Right atrium auricular region (tissue), 2 donors: Measurements from ENCODE around the gene DUSP28. TPM values are rescaled to one million over a fixed set of nuclear protein-coding genes. Genes with fewer than 3 reads are reported as not detected.

Source experiments
- DNase-seq: peaks from one replicate; pipeline ENCODE4 v3.0.0-alpha.2; 2019; ENCODE audit warnings: low spot score
- H3K27ac ChIP-seq, 2 donors: fragments of 200-600 bp; sonication (generic); 1 replicate in 1 of 2; 2 replicates in 1 of 2; pipeline ENCODE4 v1.5.1; 2016 to 2019
- H3K27me3 ChIP-seq, 2 donors: fragments of 200-600 bp; sonication (generic); one replicate each; pipeline versions ENCODE4 v1.5.1 to v1.6.0; 2017 to 2019
- H3K36me3 ChIP-seq: fragments of 200-600 bp; sonication (generic); one replicate; pipeline ENCODE4 v1.5.1; 2016
- H3K4me1 ChIP-seq, 2 donors: fragments of 200-600 bp; sonication (generic); one replicate each; pipeline versions ENCODE4 v1.5.1 to v1.6.0; 2017 to 2019
- H3K4me3 ChIP-seq, 2 donors: fragments of 200-600 bp; sonication (generic); 1 replicate in 1 of 2; 2 replicates in 1 of 2; pipeline ENCODE4 v1.5.1; 2017 to 2019; ENCODE audit warnings: mild to moderate bottlenecking in 1 of 2, moderate library complexity in 1 of 2
- H3K9me3 ChIP-seq, 2 donors: fragments of 200-600 bp; sonication (generic); one replicate each; pipeline ENCODE4 v1.5.1; 2019
- total RNA-seq, 2 donors: library from RNA; depleted of rRNA; stranded (reverse); fragments of >200 nt; gene quantifications; one replicate each; pipeline ENCODE4 v1.1.0, GENCODE V29; 2016
- TF ChIP-seq, protein P1 (sequence below), 2 donors: fragments of 200-600 bp; sonication (generic); IDR thresholded peaks; one replicate each; pipeline ENCODE4 v1.5.1; 2019; ENCODE audit warnings: antibody characterized with exemption in 2 of 2

Gene DUSP28
- total RNA-seq, 2 donors from 2014 or later: 12.0 to 17.5 TPM

DNA sequence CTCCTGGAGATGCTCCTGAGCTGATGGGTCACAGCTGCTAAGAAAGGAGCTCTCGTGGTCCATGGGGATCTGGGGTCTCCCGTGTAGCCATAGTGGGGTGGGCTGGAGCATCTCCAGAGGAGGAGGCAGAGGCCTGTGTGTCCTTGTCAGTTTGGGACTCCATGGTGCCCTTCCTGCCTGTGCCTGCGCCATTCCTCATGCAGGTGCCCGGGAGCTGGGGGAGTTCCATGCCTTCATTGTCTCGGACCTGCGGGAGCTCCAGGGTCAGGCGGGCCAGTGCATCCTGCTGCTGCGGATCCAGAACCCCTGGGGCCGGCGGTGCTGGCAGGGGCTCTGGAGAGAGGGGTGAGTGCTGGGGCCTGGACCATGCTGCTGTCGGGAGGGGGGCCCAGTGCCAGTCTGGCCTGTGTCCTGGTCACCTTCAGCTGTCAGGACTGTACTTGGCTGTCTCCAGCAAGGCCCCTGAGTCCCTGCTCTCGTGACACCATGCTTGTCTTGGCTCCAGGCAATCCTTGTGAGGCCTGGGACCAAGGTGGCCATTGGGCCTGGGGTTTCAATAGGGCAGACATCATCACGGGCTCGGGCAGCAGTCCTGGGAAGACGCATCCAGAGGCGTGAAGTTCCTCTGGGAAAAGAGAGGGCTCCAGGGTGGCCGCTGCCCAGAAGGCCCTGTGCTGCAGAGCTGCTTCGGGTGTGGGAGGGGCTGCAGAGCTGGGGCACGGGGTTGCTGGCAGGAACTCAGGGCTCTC, 33.7 kb downstream of the DUSP28 start:
- DNase-seq: no peak
- no peaks in the 10 kb centered on the region for H3K27me3 ChIP-seq
- TF ChIP-seq, protein P1, sequence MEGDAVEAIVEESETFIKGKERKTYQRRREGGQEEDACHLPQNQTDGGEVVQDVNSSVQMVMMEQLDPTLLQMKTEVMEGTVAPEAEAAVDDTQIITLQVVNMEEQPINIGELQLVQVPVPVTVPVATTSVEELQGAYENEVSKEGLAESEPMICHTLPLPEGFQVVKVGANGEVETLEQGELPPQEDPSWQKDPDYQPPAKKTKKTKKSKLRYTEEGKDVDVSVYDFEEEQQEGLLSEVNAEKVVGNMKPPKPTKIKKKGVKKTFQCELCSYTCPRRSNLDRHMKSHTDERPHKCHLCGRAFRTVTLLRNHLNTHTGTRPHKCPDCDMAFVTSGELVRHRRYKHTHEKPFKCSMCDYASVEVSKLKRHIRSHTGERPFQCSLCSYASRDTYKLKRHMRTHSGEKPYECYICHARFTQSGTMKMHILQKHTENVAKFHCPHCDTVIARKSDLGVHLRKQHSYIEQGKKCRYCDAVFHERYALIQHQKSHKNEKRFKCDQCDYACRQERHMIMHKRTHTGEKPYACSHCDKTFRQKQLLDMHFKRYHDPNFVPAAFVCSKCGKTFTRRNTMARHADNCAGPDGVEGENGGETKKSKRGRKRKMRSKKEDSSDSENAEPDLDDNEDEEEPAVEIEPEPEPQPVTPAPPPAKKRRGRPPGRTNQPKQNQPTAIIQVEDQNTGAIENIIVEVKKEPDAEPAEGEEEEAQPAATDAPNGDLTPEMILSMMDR (IDR thresholded peaks at IDR 0.05): no peak
- H3K4me3 ChIP-seq: no peak overlapping the region
- peak overlapping the region; percentile 29 to 69 for H3K27ac ChIP-seq
- H3K36me3 ChIP-seq: peaks cover 23% of the 10 kb centered on the region
- peaks cover 0 to 49% of the 10 kb centered on the region in 2 donors for H3K4me1 ChIP-seq
- no peaks in the 10 kb centered on the region for H3K9me3 ChIP-seq

DNA sequence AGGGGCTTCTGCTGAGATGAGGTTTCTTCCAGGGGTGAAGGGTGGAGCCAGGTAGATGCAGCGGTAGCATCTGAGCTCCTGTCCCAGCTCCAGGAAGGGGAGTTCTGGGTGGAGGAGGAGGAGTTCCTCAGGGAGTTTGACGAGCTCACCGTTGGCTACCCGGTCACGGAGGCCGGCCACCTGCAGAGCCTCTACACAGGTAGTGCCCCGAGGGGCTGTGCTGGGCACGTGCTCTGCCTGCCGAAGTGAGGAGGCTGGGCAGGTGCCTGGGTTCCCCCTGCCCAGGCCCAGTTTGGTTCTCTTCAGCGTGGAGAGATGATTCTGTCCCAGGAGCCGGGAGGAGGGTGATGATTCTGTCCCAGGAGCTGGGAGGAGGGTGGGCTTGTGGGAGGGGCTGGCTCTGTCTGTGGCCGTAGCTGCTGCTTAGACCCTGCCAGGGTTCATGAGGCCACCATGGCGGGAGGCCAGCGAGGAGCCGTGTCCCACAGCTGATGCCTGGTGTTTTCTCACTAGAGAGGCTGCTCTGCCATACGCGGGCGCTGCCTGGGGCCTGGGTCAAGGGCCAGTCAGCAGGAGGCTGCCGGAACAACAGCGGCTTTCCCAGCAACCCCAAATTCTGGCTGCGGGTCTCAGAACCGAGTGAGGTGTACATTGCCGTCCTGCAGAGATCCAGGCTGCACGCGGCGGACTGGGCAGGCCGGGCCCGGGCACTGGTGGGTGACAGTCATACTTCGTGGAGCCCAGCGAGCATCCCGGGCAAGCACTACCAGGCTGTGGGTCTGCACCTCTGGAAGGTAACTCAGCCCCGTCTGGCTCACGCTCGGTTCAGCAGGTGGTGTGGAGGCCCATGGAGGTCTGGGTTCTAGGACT, 34.6 kb downstream of the DUSP28 start:
- DNase-seq: no peak
- Histone ChIP-seq H3K27ac (peak overlapping the region; percentile 29 to 69), H3K27me3 (no peaks in the 10 kb centered on the region), H3K4me3 (no peak overlapping the region), H3K4me1 (peaks cover 0 to 48% of the 10 kb centered on the region in 2 donors), H3K9me3 (no peaks in the 10 kb centered on the region), H3K36me3 (peaks cover 27% of the 10 kb centered on the region)
- TF ChIP-seq, protein P1 (IDR thresholded peaks at IDR 0.05): no peak

DNA sequence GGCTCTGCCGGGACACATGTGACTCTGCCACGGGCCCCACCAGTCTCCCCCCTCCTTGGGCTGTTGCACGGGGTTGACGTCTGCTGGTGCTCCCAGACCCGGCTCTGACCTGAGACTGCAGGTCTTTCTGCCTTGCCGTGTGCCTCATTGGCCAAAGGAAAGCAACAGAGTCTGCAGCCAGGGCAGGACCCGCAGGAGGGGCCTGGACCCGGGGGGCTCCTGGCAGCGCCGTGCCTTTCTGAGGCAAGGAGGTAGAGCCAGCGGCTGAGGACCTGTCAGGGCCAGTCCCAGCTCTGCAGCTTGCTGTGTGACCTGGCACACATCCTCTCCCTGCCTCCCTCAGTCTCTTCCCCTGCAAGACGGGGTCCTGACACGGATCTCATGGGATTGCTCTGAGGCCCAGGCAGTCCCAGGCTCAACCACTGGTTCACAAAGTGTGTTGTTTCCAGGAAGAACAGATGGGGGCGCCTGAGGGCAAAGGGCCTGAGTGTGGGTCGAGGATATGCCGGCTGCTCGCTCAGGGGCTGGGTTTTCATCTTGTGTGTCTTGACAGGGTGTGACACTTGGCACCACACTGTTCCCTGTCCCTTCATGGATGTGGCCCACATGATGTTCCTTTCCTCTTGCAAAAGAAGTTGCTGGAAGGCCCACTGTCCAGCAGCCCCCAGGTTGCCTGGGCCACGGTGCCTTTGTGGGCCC, 35.4 kb downstream of the DUSP28 start:
- no peak overlapping the region for H3K4me3 ChIP-seq
- H3K9me3 ChIP-seq: no peaks in the 10 kb centered on the region
- peaks cover 0 to 42% of the 10 kb centered on the region in 2 donors for H3K4me1 ChIP-seq
- H3K27ac ChIP-seq: peak overlapping the region; percentile 64 to 68
- no peak for DNase-seq
- H3K27me3 ChIP-seq: no peaks in the 10 kb centered on the region
- TF ChIP-seq, protein P1 (IDR thresholded peaks at IDR 0.05): peak in 1 of 2 donors; percentile 42
- H3K36me3 ChIP-seq: peaks cover 23% of the 10 kb centered on the region

DNA sequence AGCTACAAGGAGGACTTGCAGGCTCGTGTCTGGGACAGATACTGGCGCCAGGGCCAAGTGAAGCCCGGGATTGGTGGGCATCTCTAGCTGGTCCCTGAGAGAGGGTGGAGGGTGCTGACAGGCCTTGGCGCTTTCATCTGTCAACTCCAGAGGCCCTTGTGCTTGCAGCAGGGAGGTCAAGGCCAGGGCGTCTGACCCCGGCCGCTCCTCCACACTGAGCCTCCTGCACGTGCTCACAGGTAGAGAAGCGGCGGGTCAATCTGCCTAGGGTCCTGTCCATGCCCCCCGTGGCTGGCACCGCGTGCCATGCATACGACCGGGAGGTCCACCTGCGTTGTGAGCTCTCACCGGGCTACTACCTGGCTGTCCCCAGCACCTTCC, 35.9 kb downstream of the DUSP28 start:
- no peak for DNase-seq
- H3K4me3 ChIP-seq: no peak overlapping the region
- H3K27ac ChIP-seq: peak overlapping the region; percentile 64 to 68
- H3K4me1 ChIP-seq: peaks cover 0 to 42% of the 10 kb centered on the region in 2 donors
- TF ChIP-seq, protein P1 (IDR thresholded peaks at IDR 0.05): no peak
- H3K36me3 ChIP-seq: peaks cover 20% of the 10 kb centered on the region
- H3K9me3 ChIP-seq: no peaks in the 10 kb centered on the region
- H3K27me3 ChIP-seq: no peaks in the 10 kb centered on the region

DNA sequence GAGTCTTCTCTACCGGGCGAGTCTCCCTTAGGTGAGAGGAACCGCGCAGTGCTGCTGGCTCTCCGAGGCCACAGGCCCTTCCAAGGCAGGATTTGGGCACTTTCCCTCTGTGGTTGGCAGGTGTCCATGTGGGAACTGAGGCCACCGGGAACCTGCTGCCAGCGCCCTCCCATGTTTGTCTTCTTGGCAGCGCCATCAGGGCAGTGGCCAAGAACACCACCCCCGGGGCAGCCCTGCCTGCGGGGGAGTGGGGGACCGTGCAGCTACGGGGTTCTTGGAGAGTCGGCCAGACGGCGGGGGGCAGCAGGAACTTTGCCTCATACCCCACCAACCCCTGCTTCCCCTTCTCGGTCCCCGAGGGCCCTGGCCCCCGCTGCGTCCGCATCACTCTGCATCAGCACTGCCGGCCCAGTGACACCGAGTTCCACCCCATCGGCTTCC, 36.4 kb downstream of the DUSP28 start:
- H3K36me3 ChIP-seq: peaks cover 18% of the 10 kb centered on the region
- peaks cover 0 to 42% of the 10 kb centered on the region in 2 donors for H3K4me1 ChIP-seq
- no peak overlapping the region for H3K4me3 ChIP-seq
- TF ChIP-seq, protein P1 (IDR thresholded peaks at IDR 0.05): no peak
- peak overlapping the region; percentile 64 to 68 for H3K27ac ChIP-seq
- DNase-seq: no peak
- H3K9me3 ChIP-seq: no peaks in the 10 kb centered on the region
- no peaks in the 10 kb centered on the region for H3K27me3 ChIP-seq
